ENCODE data around the gene VDAC1. TPM values are rescaled to one million over a fixed set of nuclear protein-coding genes. Genes with fewer than 3 reads are reported as not detected.
"Not testable (repeated sequence)": the region's sequence is repeated elsewhere in the genome, so short reads cannot be mapped to it uniquely, and the experiment has no call there.

VDAC1 gene
- total and polyA plus RNA-seq, 2 donors (not counting 3 experiments of a cell fraction or from before 2014, with no cell fraction given): 116 to 247 TPM

DNA sequence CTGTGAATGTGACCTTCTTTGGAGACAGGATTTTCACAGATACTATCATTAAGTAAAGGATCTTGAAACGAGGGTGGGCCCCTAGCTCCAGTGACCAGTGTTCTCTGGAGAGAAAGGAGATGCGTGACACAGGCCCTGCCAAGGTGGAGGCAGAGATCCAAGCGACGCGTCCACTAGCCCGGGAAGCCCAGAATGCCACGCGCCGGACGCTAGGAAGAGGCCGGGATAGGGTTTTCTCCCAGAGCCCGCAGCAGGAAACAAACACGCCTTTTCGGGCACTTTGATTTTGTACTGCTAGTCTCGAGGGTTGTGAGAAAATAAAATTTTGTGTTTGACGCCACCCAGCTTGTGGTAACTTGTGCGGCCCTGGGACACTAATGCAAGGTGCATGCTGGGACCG is 29.6 kb upstream of the VDAC1 start:
- dilution Hi-C loops (cut with MboI; ENCODE audit: extremely low pct_ligation_motif_present, low sequenced_read_pairs): no loop called here
- H3K4me3 ChIP-seq (replicated peaks in 1 of 3; ENCODE audit: insufficient read depth in 1 of 3, low read depth in 1 of 3, low read length in 3 of 3): no peak overlapping the region
- TF ChIP-seq POLR2A (IDR thresholded peaks at IDR 0.05; ENCODE audit: low read depth, low read length) (no peak), FOS (IDR thresholded peaks at IDR 0.05; ENCODE audit: borderline replicate concordance, insufficient read depth, low read length) (no peak), JUN (IDR thresholded peaks at IDR 0.05; ENCODE audit: borderline replicate concordance, insufficient read depth, insufficient read length, low read depth) (no peak), GATA2 (IDR thresholded peaks at IDR 0.05; ENCODE audit: insufficient read depth, insufficient read length, low read depth, low read length) (no peak), EZH2 (IDR thresholded peaks at IDR 0.05; ENCODE audit: borderline replicate concordance, low read depth, low read length, severe bottlenecking) (no peak), MYC (IDR thresholded peaks at IDR 0.05; ENCODE audit: low read depth, low read length) (no peak), POLR2AphosphoS5 (IDR thresholded peaks at IDR 0.05; ENCODE audit: insufficient read depth, low read depth, low read length) (no peak)
- TF ChIP-seq, protein P1, sequence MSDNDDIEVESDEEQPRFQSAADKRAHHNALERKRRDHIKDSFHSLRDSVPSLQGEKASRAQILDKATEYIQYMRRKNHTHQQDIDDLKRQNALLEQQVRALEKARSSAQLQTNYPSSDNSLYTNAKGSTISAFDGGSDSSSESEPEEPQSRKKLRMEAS (IDR thresholded peaks at IDR 0.05; ENCODE audit: insufficient read depth, insufficient read length): no peak
- TF ChIP-seq, protein P2, sequence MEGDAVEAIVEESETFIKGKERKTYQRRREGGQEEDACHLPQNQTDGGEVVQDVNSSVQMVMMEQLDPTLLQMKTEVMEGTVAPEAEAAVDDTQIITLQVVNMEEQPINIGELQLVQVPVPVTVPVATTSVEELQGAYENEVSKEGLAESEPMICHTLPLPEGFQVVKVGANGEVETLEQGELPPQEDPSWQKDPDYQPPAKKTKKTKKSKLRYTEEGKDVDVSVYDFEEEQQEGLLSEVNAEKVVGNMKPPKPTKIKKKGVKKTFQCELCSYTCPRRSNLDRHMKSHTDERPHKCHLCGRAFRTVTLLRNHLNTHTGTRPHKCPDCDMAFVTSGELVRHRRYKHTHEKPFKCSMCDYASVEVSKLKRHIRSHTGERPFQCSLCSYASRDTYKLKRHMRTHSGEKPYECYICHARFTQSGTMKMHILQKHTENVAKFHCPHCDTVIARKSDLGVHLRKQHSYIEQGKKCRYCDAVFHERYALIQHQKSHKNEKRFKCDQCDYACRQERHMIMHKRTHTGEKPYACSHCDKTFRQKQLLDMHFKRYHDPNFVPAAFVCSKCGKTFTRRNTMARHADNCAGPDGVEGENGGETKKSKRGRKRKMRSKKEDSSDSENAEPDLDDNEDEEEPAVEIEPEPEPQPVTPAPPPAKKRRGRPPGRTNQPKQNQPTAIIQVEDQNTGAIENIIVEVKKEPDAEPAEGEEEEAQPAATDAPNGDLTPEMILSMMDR (IDR thresholded peaks at IDR 0.05; ENCODE audit: extremely low read depth in 1 of 2, insufficient read depth in 1 of 2, low read depth in 1 of 2, low read length in 2 of 2): no peak
- H2AFZ ChIP-seq (ENCODE audit: low read depth, low read length): no peak overlapping the region
- no peak overlapping the region for H3K4me2 ChIP-seq (ENCODE audit: insufficient read depth, low read length)
- intact Hi-C loops (cut with micrococcal nuclease): no loop called here
- no peaks in the 10 kb centered on the region for H3K9me3 ChIP-seq (replicated peaks; ENCODE audit: control insufficient read depth, insufficient read depth, low read length)
- no peaks in the 10 kb centered on the region for H4K20me1 ChIP-seq (replicated peaks; ENCODE audit: control insufficient read depth, extremely low read depth, insufficient read depth, low read length)
- no peaks in the 10 kb centered on the region for H3K79me2 ChIP-seq (ENCODE audit: control insufficient read depth, insufficient read depth, low read length)
- H3K9me1 ChIP-seq (replicated peaks; ENCODE audit: control insufficient read depth, extremely low read depth, insufficient read depth, low read length): no peaks in the 10 kb centered on the region
- BruUV-seq (replicated peaks): no TSS peak
- H3K9ac ChIP-seq (replicated peaks; ENCODE audit: extremely low read depth, insufficient read depth, low read length): no peak overlapping the region
- no peaks in the 10 kb centered on the region for H3K36me3 ChIP-seq (ENCODE audit: control insufficient read depth in 2 of 2, extremely low read depth in 1 of 2, insufficient read depth in 2 of 2, low read length in 2 of 2)
- POLR2A ChIA-PET: no interaction called here
- H3K27ac ChIP-seq (ENCODE audit: insufficient read depth, low read depth, low read length): no peak overlapping the region
- H3K27me3 ChIP-seq (ENCODE audit: control insufficient read depth in 2 of 2, insufficient read depth in 2 of 2, low read length in 2 of 2): no peaks in the 10 kb centered on the region
- H3K4me1 ChIP-seq (ENCODE audit: control insufficient read depth, extremely low read depth, insufficient read depth, low read length): peaks cover 4% of the 10 kb centered on the region
- DNase-seq (ENCODE audit: low read depth, low spot score) (no peak), FAIRE-seq (no peak)
- CTCF ChIA-PET: interaction anchor here (2.6 kb wide), 1 partner anchor 8 kb away, joined by 20 read pairs; no protein-coding TSS in a partner anchor

DNA sequence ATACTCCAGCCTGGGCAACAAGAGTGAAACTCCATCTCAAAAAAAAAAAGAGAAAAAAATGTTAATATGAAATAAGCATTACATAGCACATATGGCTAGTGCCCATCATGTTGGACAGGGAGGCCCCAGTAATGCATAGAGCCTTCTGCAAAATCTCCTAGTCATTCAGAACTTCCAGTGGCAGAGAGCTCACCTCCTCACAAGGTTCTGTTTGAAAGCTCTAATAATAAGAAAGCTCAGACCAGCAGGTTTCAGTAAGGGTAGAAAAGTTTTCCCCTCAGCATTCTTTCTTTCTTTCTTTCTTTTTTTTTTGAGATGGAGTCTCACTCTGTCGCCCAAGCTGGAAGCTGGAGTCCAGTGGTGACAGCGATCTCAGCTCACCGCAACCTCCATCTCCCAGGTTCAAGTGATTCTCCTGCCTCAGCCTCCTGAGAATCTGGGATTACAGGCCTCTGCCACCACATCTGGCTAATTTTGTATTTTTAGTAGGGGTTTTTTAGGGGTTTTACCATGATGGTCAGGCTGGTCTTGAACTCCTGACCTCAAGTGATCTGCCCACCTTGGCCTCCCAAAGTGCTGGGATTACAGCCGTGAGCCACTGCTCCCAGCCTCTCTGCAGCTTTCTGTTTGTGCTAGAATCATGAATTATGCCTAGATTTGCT is 25.7 kb upstream of the VDAC1 start:
- H3K27me3 ChIP-seq (ENCODE audit: control insufficient read depth in 2 of 2, insufficient read depth in 2 of 2, low read length in 2 of 2); H3K36me3 ChIP-seq (ENCODE audit: control insufficient read depth in 2 of 2, extremely low read depth in 1 of 2, insufficient read depth in 2 of 2, low read length in 2 of 2); H3K79me2 ChIP-seq (ENCODE audit: control insufficient read depth, insufficient read depth, low read length); H3K9me3 ChIP-seq (replicated peaks; ENCODE audit: control insufficient read depth, insufficient read depth, low read length); H3K4me3 ChIP-seq (replicated peaks in 1 of 3; ENCODE audit: insufficient read depth in 1 of 3, low read depth in 1 of 3, low read length in 3 of 3); H3K4me1 ChIP-seq (ENCODE audit: control insufficient read depth, extremely low read depth, insufficient read depth, low read length); POLR2A ChIA-PET; H3K27ac ChIP-seq (ENCODE audit: insufficient read depth, low read depth, low read length); H3K4me2 ChIP-seq (ENCODE audit: insufficient read depth, low read length); BruUV-seq (replicated peaks); intact Hi-C loops (cut with micrococcal nuclease); FAIRE-seq; H2AFZ ChIP-seq (ENCODE audit: low read depth, low read length); DNase-seq (ENCODE audit: low read depth, low spot score); H3K9ac ChIP-seq (replicated peaks; ENCODE audit: extremely low read depth, insufficient read depth, low read length); dilution Hi-C loops (cut with MboI; ENCODE audit: extremely low pct_ligation_motif_present, low sequenced_read_pairs); H3K9me1 ChIP-seq (replicated peaks; ENCODE audit: control insufficient read depth, extremely low read depth, insufficient read depth, low read length); H4K20me1 ChIP-seq (replicated peaks; ENCODE audit: control insufficient read depth, extremely low read depth, insufficient read depth, low read length): not testable (repeated sequence)
- CTCF ChIA-PET: interaction anchor here (0.7 to 6.8 kb wide), 2 partner anchors 12 kb away, joined by 3 to 145 read pairs; no protein-coding TSS in a partner anchor

Measured in endothelial cell of umbilical vein (primary cell).